HepG2 (cell line): Measurements from ENCODE around the gene ANKRD52.

ENCODE experiments used
- CAMTA2 ChIP-seq: sonication (generic); formaldehyde crosslinking; IDR thresholded peaks from 2 replicates; pipeline ENCODE4 v1.4.0; 2020; ENCODE audit warnings: mild to moderate bottlenecking, missing genetic modification reagents, borderline replicate concordance
- CTCF ChIP-seq: sonication (generic); formaldehyde crosslinking; IDR thresholded peaks from 2 replicates; pipeline ENCODE4 v1.5.0; 2020; ENCODE audit warnings: mild to moderate bottlenecking, missing genetic modification reagents, moderate library complexity
- EP300 ChIP-seq, 3 experiments: sonication (generic) in 1 of 3; formaldehyde crosslinking in 1 of 3; IDR thresholded peaks; 2 replicates each; pipeline versions ENCODE4 v1.5.1 to v1.6.1; 2011 to 2020; ENCODE audit warnings: low read depth in 2 of 3, low read length in 2 of 3, borderline replicate concordance in 1 of 3, improper control_type of control experiment in 1 of 3, mild to moderate bottlenecking in 1 of 3, missing genetic modification reagents in 1 of 3, moderate library complexity in 1 of 3
- EZH2 ChIP-seq: conservative IDR thresholded peaks from 2 replicates; pipeline ENCODE4 v1.6.1; 2012; ENCODE audit warnings: mild to moderate bottlenecking, low read depth, low read length, moderate library complexity
- FOSL2 ChIP-seq: sonication (generic); formaldehyde crosslinking; IDR thresholded peaks from 2 replicates; pipeline ENCODE4 v1.4.0; 2020; ENCODE audit warnings: missing genetic modification reagents
- HCFC1 ChIP-seq: fragments of 150-350 bp; IDR thresholded peaks from 2 replicates; pipeline ENCODE4 v1.6.1; 2014; ENCODE audit warnings: low read depth, low read length
- NFIC ChIP-seq: IDR thresholded peaks from 2 replicates; pipeline ENCODE4 v1.6.1; 2012; ENCODE audit warnings: mild to moderate bottlenecking, low read length, inconsistent platforms
- PHF21A ChIP-seq: sonication (generic); formaldehyde crosslinking; IDR thresholded peaks from 2 replicates; pipeline ENCODE4 v1.5.0; 2020; ENCODE audit warnings: mild to moderate bottlenecking, missing genetic modification reagents
- POLR2A ChIP-seq, 2 experiments: IDR thresholded peaks; 2 replicates each; pipeline ENCODE4 v1.6.1; 2011; ENCODE audit warnings: low read depth in 2 of 2, low read length in 2 of 2, mild to moderate bottlenecking in 1 of 2, moderate library complexity in 1 of 2; ENCODE audit not compliant: insufficient read depth in 1 of 2
- REL ChIP-seq: sonication (generic); formaldehyde crosslinking; conservative IDR thresholded peaks from 2 replicates; pipeline ENCODE4 v1.8.0; 2022; ENCODE audit warnings: mild to moderate bottlenecking, missing genetic modification reagents, moderate library complexity
- SMARCE1 ChIP-seq: fragments of 450-650 bp; IDR thresholded peaks from 2 replicates; pipeline ENCODE4 v1.6.1; 2017; ENCODE audit warnings: borderline replicate concordance
- TCF12 ChIP-seq, 2 experiments: fragments of 450-650 bp in 1 of 2; sonication (generic) in 1 of 2; formaldehyde crosslinking in 1 of 2; IDR thresholded peaks; 2 replicates each; pipeline versions ENCODE4 v1.6.1 to v1.8.0; 2017 to 2022; ENCODE audit warnings: antibody characterized with exemption in 1 of 2, mild to moderate bottlenecking in 1 of 2, missing genetic modification reagents in 1 of 2, moderate library complexity in 1 of 2

GRCh38 chr12:56278905-56279304 lies 20.7 kb upstream of the ANKRD52 start:
- no peak for TF ChIP-seq CTCF (CRISPR knock-in tag)
- no peak for TF ChIP-seq NFIC
- no peak for TF ChIP-seq CAMTA2
- TF ChIP-seq TCF12 (IDR thresholded peaks at IDR 0.05) = no peak
- TF ChIP-seq TCF12 (CRISPR knock-in tag; IDR thresholded peaks at IDR 0.05) = no peak
- TF ChIP-seq EP300 (IDR thresholded peaks at IDR 0.05; ENCODE audit: low read depth in 2 of 2, low read length in 2 of 2) = no peak
- no peak for TF ChIP-seq EP300 (CRISPR knock-in tag; IDR thresholded peaks at IDR 0.05; ENCODE audit: borderline replicate concordance)
- TF ChIP-seq HCFC1 = no peak
- no peak for TF ChIP-seq SMARCE1
- TF ChIP-seq POLR2A (IDR thresholded peaks at IDR 0.05; ENCODE audit: insufficient read depth in 1 of 2, low read depth in 2 of 2, low read length in 2 of 2) = no peak
- TF ChIP-seq PHF21A (CRISPR knock-in tag) = no peak
- no peak for TF ChIP-seq FOSL2 (CRISPR knock-in tag)
- no peak for TF ChIP-seq EZH2
- TF ChIP-seq REL (CRISPR knock-in tag) = no peak
